Measurements from ENCODE around the gene COL1A1. TPM values are rescaled to one million over a fixed set of nuclear protein-coding genes. Genes with fewer than 3 reads are reported as not detected.

COL1A1 gene
- total and polyA plus RNA-seq, 2 of the 13 experiments (the other 11 are each of a cell fraction or from before 2014, with no cell fraction given) = 0.05 TPM; not detected in 1

DNA sequence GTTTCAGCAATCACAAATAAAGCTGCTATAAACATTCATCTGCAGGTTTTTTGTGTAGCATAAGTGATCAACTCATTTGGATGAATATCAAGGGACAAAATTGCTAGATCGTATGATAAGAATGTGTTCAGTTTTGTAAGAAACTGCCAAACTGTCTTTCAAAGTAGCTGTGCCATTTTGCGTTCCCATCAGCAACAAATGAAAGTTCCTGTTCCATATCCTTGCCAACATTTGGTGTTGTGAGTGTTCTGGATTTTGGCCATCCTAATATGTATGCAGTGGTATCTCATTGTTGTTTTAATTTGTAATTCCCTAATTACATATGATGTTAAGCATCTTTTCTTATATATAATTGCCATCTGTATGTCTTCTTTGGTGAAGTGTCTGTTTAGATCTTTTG, 36.5 kb upstream of the COL1A1 start:
- POLR2A ChIA-PET = no interaction called here
- intact Hi-C loops (cut with micrococcal nuclease; ENCODE audit: unreplicated experiment) = no loop called here
- H3K36me3 ChIP-seq (replicated peaks in 1 of 2; ENCODE audit: control insufficient read depth in 1 of 2, insufficient read depth in 2 of 2, low read length in 2 of 2) = no peaks in the 10 kb centered on the region
- H3K79me2 ChIP-seq (ENCODE audit: insufficient read depth, low read length) = no peaks in the 10 kb centered on the region
- peaks cover 0 to 4% of the 10 kb centered on the region in 2 experiments; a peak in 3 of 5 replicates for H3K27me3 ChIP-seq (ENCODE audit: control insufficient read depth in 1 of 2, insufficient read depth in 2 of 2, low read length in 2 of 2)
- 0% methylated on average over 2 of the region's 2 CpGs for WGBS (ENCODE audit: low lambda C conversion rate)
- no peak for ATAC-seq
- CTCF ChIA-PET (ENCODE audit: low intra/inter-chr PET ratio, low total read pairs) = no interaction called here
- FAIRE-seq = no peak
- peaks cover 1% of the 10 kb centered on the region for H3K4me1 ChIP-seq (ENCODE audit: insufficient read depth, low read length)
- no TSS peak for BruUV-seq (replicated peaks)
- no peak for DNase-seq (ENCODE audit: low spot score)
- H3K4me3 ChIP-seq (replicated peaks in 1 of 3; ENCODE audit: insufficient read depth in 1 of 3, low read depth in 2 of 3, low read length in 3 of 3) = no peak overlapping the region
- H2AFZ ChIP-seq (ENCODE audit: low read length) = no peak overlapping the region
- no peak overlapping the region for H3K27ac ChIP-seq (ENCODE audit: extremely low read length, insufficient read depth, low read length)
- peaks cover 14% of the 10 kb centered on the region for H3K9me3 ChIP-seq (ENCODE audit: low read length)
- no peak overlapping the region for H3K4me2 ChIP-seq (ENCODE audit: low read depth, low read length)
- in situ Hi-C loops (cut with HindIII; ENCODE audit: extremely low pct_ligation_motif_present, low pct_unique_long_range_greater_than_20kb) = no loop called here
- no peak overlapping the region for H3K9ac ChIP-seq (ENCODE audit: insufficient read depth, low read depth, low read length)
- no peaks in the 10 kb centered on the region for H4K20me1 ChIP-seq (ENCODE audit: insufficient read depth, low read length)
- no peak for TF ChIP-seq ZNF724P (CRISPR knock-in tag; IDR thresholded peaks at IDR 0.05; ENCODE audit: borderline replicate concordance)
- TF ChIP-seq, protein P1, sequence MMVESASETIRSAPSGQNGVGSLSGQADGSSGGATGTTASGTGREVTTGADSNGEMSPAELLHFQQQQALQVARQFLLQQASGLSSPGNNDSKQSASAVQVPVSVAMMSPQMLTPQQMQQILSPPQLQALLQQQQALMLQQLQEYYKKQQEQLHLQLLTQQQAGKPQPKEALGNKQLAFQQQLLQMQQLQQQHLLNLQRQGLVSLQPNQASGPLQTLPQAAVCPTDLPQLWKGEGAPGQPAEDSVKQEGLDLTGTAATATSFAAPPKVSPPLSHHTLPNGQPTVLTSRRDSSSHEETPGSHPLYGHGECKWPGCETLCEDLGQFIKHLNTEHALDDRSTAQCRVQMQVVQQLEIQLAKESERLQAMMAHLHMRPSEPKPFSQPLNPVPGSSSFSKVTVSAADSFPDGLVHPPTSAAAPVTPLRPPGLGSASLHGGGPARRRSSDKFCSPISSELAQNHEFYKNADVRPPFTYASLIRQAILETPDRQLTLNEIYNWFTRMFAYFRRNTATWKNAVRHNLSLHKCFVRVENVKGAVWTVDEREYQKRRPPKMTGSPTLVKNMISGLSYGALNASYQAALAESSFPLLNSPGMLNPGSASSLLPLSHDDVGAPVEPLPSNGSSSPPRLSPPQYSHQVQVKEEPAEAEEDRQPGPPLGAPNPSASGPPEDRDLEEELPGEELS (CRISPR knock-in tag; IDR thresholded peaks at IDR 0.05) = no peak
- no peak for TF ChIP-seq MIER3 (CRISPR knock-in tag; IDR thresholded peaks at IDR 0.05; ENCODE audit: borderline replicate concordance)
- TF ChIP-seq, protein P2, sequence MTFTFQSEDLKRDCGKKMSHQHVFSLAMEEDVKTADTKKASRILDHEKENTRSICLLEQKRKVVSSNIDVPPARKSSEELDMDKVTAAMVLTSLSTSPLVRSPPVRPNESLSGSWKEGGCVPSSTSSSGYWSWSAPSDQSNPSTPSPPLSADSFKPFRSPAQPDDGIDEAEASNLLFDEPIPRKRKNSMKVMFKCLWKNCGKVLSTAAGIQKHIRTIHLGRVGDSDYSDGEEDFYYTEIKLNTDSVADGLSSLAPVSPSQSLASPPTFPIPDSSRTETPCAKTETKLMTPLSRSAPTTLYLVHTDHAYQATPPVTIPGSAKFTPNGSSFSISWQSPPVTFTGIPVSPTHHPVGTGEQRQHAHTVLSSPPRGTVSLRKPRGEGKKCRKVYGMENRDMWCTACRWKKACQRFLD (CRISPR knock-in tag; IDR thresholded peaks at IDR 0.05; ENCODE audit: borderline replicate concordance) = no peak
- no peak for TF ChIP-seq ZNF788 (CRISPR knock-in tag; IDR thresholded peaks at IDR 0.05; ENCODE audit: borderline replicate concordance)
- TF ChIP-seq, protein P3, sequence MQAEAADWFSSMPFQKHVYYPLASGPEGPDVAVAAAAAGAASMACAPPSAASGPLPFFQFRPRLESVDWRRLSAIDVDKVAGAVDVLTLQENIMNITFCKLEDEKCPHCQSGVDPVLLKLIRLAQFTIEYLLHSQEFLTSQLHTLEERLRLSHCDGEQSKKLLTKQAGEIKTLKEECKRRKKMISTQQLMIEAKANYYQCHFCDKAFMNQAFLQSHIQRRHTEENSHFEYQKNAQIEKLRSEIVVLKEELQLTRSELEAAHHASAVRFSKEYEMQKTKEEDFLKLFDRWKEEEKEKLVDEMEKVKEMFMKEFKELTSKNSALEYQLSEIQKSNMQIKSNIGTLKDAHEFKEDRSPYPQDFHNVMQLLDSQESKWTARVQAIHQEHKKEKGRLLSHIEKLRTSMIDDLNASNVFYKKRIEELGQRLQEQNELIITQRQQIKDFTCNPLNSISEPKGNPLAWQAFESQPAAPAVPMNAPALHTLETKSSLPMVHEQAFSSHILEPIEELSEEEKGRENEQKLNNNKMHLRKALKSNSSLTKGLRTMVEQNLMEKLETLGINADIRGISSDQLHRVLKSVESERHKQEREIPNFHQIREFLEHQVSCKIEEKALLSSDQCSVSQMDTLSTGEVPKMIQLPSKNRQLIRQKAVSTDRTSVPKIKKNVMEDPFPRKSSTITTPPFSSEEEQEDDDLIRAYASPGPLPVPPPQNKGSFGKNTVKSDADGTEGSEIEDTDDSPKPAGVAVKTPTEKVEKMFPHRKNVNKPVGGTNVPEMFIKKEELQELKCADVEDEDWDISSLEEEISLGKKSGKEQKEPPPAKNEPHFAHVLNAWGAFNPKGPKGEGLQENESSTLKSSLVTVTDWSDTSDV (CRISPR knock-in tag; IDR thresholded peaks at IDR 0.05) = no peak
- TF ChIP-seq SAFB2 (CRISPR knock-in tag; IDR thresholded peaks at IDR 0.05; ENCODE audit: borderline replicate concordance, low read depth) = no peak
- no peak for TF ChIP-seq SCMH1 (CRISPR knock-in tag; IDR thresholded peaks at IDR 0.05; ENCODE audit: borderline replicate concordance)
- TF ChIP-seq, protein P4, sequence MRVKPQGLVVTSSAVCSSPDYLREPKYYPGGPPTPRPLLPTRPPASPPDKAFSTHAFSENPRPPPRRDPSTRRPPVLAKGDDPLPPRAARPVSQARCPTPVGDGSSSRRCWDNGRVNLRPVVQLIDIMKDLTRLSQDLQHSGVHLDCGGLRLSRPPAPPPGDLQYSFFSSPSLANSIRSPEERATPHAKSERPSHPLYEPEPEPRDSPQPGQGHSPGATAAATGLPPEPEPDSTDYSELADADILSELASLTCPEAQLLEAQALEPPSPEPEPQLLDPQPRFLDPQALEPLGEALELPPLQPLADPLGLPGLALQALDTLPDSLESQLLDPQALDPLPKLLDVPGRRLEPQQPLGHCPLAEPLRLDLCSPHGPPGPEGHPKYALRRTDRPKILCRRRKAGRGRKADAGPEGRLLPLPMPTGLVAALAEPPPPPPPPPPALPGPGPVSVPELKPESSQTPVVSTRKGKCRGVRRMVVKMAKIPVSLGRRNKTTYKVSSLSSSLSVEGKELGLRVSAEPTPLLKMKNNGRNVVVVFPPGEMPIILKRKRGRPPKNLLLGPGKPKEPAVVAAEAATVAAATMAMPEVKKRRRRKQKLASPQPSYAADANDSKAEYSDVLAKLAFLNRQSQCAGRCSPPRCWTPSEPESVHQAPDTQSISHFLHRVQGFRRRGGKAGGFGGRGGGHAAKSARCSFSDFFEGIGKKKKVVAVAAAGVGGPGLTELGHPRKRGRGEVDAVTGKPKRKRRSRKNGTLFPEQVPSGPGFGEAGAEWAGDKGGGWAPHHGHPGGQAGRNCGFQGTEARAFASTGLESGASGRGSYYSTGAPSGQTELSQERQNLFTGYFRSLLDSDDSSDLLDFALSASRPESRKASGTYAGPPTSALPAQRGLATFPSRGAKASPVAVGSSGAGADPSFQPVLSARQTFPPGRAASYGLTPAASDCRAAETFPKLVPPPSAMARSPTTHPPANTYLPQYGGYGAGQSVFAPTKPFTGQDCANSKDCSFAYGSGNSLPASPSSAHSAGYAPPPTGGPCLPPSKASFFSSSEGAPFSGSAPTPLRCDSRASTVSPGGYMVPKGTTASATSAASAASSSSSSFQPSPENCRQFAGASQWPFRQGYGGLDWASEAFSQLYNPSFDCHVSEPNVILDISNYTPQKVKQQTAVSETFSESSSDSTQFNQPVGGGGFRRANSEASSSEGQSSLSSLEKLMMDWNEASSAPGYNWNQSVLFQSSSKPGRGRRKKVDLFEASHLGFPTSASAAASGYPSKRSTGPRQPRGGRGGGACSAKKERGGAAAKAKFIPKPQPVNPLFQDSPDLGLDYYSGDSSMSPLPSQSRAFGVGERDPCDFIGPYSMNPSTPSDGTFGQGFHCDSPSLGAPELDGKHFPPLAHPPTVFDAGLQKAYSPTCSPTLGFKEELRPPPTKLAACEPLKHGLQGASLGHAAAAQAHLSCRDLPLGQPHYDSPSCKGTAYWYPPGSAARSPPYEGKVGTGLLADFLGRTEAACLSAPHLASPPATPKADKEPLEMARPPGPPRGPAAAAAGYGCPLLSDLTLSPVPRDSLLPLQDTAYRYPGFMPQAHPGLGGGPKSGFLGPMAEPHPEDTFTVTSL (CRISPR knock-in tag; IDR thresholded peaks at IDR 0.05; ENCODE audit: borderline replicate concordance) = no peak
- TF ChIP-seq ZNF234 (CRISPR knock-in tag; conservative IDR thresholded peaks at IDR 0.05) = no peak
- no peak for TF ChIP-seq ZSCAN12 (CRISPR knock-in tag; IDR thresholded peaks at IDR 0.05)
- no peak for TF ChIP-seq HNRNPL (IDR thresholded peaks at IDR 0.05; ENCODE audit: low read depth, low read length)
- TF ChIP-seq ZNF616 (CRISPR knock-in tag; IDR thresholded peaks at IDR 0.05; ENCODE audit: low read depth) = no peak
